H1 (cell line): ENCODE results near the gene HRH1. TPM values are rescaled to one million over a fixed set of nuclear protein-coding genes. Genes with fewer than 3 reads are reported as not detected.

ENCODE experiments used
- PHF8 ChIP-seq: fragments of 200-600 bp; sonication (generic); conservative IDR thresholded peaks from 2 replicates; pipeline ENCODE4 v1.7.1; 2012; ENCODE audit warnings: low read depth, mild to moderate bottlenecking, inconsistent platforms, low read length, moderate library complexity
- RXRA ChIP-seq: IDR thresholded peaks from 2 replicates; pipeline ENCODE4 v1.6.1; 2011; ENCODE audit warnings: low read depth, mild to moderate bottlenecking, low read length, moderate library complexity; ENCODE audit not compliant: insufficient read depth
- SIRT6 ChIP-seq: IDR thresholded peaks from one replicate; pipeline ENCODE4 v1.7.1; 2012; ENCODE audit warnings: low read length, inconsistent platforms
- polyA plus RNA-seq, 7 experiments: library from polyadenylated mRNA; depleted of rRNA in 3 of 7; stranded (reverse) in 5 of 7; unstranded in 2 of 7; fragments of >200 nt in 5 of 7; fragments of 200-250 nt in 2 of 7; gene quantifications; 1 replicate in 5 of 7; 2 replicates in 1 of 7; 4 replicates in 1 of 7; pipeline versions ENCODE4 v1.2.1 to v1.2.3, GENCODE V29; 2011 to 2013; ENCODE audit warnings: missing spikeins in 2 of 7, mixed read lengths in 2 of 7
- total RNA-seq: library from RNA; stranded (reverse); fragmentation: NEBNext Ultra II Directional; extraction: Animal tissue kit (Norgen Biotek cat#: 25700); gene quantifications from 2 replicates; pipeline ENCODE4 v1.2.1, GENCODE V29; 2021

HRH1 gene
- total and polyA plus RNA-seq, 2 of the 8 experiments (the other 6 are each of a cell fraction or from before 2014, with no cell fraction given): 0.11 TPM; not detected in 1

DNA sequence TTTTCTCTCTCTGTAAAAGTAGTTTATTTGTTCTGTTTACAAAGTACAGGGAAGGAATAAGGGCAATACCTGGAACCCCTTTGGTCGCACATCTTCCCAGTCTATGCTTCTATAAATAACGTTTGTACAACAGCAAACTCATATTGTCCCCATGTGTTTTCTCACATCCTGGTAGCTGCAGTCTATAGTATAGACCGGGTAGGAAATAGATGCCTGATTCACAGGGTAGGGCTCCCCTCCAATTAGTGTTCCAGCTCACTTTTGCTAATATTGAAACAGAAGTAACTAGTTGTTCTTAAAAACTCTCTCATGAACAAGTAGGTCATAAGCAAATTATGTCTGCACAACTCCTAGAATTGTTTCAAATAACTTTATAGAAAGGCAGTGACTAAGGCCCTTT, 135.6 kb downstream of the HRH1 start (continued):
- TF ChIP-seq PHF8: no peak
- no peak for TF ChIP-seq SIRT6
- TF ChIP-seq RXRA: no peak
